Keratinocyte (primary cell): ENCODE data around the gene PGAP3.

Source experiments
- EZH2 ChIP-seq: IDR thresholded peaks from one replicate; pipeline ENCODE4 v1.6.1; 2012; ENCODE audit warnings: inconsistent platforms, mild to moderate bottlenecking, low read length, moderate library complexity
- TF ChIP-seq, protein P1 (sequence below), 3 experiments: IDR thresholded peaks in 1 of 3; conservative IDR thresholded peaks in 1 of 3; optimal IDR thresholded peaks in 1 of 3; 2 replicates in 2 of 3; 3 replicates in 1 of 3; pipeline versions ENCODE3 to v1.5.1; 2011; ENCODE audit warnings: low read length in 3 of 3, mild to moderate bottlenecking in 3 of 3, moderate library complexity in 2 of 3, control low read depth in 1 of 3, inconsistent platforms in 1 of 3; ENCODE audit not compliant: insufficient read depth in 2 of 3; ENCODE audit errors: extremely low read depth in 1 of 3

GRCh38 chr17:39643271-39643670 lies 44.6 kb downstream of the PGAP3 start:
- TF ChIP-seq, protein P1, sequence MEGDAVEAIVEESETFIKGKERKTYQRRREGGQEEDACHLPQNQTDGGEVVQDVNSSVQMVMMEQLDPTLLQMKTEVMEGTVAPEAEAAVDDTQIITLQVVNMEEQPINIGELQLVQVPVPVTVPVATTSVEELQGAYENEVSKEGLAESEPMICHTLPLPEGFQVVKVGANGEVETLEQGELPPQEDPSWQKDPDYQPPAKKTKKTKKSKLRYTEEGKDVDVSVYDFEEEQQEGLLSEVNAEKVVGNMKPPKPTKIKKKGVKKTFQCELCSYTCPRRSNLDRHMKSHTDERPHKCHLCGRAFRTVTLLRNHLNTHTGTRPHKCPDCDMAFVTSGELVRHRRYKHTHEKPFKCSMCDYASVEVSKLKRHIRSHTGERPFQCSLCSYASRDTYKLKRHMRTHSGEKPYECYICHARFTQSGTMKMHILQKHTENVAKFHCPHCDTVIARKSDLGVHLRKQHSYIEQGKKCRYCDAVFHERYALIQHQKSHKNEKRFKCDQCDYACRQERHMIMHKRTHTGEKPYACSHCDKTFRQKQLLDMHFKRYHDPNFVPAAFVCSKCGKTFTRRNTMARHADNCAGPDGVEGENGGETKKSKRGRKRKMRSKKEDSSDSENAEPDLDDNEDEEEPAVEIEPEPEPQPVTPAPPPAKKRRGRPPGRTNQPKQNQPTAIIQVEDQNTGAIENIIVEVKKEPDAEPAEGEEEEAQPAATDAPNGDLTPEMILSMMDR (optimal IDR thresholded peaks at IDR 0.05 in 1 of 3, IDR thresholded peaks at IDR 0.05 in 1 of 3, conservative IDR thresholded peaks at IDR 0.05 in 1 of 3; ENCODE audit: extremely low read depth in 1 of 3, insufficient read depth in 2 of 3, low read length in 3 of 3) = no peak
- TF ChIP-seq EZH2 = no peak
